ENCODE measurements around the gene ENDOU.

The ENDOU gene

DNA sequence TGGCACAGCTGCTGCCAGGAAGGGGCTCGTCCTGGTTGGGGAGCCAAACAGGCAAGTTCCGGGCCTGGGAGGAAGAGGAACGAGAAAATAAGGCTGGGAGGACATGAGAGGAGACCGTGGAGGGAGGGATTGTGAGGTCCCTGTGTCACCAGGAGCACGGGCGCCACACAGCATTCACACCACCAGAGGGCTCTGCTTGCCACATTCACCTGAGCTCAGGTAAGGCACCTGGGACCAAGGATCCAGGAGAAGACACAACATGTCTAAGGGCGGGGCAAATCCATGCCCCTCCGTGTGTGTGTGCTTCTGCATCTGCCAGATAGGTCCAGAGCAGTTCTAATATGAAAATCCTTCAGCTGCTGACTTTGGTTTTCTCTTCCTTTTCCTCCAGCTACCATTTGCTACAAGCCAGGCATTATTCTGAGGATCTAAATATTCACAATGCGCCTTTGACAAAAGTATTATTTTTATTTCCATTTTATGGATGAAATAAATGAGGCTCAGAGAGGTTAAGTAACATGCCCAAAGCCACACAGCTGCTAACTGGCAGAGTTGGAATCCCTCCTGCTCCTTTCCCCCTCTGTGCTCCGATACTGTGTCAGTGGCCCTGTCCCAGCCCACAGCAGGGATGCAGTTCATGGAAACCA, 18.8 kb upstream of the ENDOU start:
- peak in 1 of 2 donors; percentile 26 for DNase-seq (ENCODE audit: low read depth in 1 of 2, low spot score in 1 of 2)

GRCh38 chr12:47743311-47743860, 18.1 kb upstream of the ENDOU start:
- no peak for DNase-seq (ENCODE audit: low read depth in 1 of 2, low spot score in 1 of 2)

DNA sequence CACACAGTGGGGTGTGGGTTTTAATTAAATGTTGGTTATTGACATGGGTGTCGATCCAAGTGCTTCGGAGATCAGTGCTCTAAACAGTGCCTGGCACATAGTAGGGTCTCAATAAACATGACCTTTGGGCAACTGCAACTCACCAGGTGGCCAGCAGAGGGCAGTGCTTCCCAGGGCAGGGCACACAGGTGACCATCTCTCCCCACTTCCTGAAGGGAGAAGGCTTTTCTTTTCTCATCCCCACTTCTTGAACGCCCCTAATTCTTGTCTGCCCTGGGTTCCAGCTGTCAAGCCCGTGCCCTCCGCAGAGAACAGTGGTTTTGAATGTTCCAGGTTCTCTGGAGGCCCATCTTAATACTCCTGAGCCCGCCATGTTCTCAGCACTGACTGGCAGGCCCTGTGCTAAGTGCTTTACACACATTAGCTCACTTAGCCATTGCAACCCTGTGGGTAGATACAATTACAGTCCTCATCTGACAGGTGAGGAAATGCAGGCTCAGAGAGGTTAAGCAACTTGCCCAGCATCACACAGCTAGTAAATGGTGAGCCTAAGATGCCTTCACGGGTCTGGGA, 17.0 kb upstream of the ENDOU start:
- peak; percentile 59 to 68 for DNase-seq (ENCODE audit: low read depth in 1 of 2, low spot score in 1 of 2)

GRCh38 chr12:47741340-47741703, 16.0 kb upstream of the ENDOU start:
- no peak for DNase-seq (ENCODE audit: low read depth in 1 of 2, low spot score in 1 of 2)

GRCh38 chr12:47740606-47741339, 15.5 kb upstream of the ENDOU start:
- no peak for DNase-seq (ENCODE audit: low read depth in 1 of 2, low spot score in 1 of 2)

- DNase-seq (ENCODE audit: low read depth in 1 of 2, low spot score in 1 of 2) = no peak
Observed at GRCh38 chr12:47739979-47740378, 14.7 kb upstream of the ENDOU start.

GRCh38 chr12:47739297-47739696, 14.0 kb upstream of the ENDOU start:
- no peak for DNase-seq (ENCODE audit: low read depth in 1 of 2, low spot score in 1 of 2)

DNA sequence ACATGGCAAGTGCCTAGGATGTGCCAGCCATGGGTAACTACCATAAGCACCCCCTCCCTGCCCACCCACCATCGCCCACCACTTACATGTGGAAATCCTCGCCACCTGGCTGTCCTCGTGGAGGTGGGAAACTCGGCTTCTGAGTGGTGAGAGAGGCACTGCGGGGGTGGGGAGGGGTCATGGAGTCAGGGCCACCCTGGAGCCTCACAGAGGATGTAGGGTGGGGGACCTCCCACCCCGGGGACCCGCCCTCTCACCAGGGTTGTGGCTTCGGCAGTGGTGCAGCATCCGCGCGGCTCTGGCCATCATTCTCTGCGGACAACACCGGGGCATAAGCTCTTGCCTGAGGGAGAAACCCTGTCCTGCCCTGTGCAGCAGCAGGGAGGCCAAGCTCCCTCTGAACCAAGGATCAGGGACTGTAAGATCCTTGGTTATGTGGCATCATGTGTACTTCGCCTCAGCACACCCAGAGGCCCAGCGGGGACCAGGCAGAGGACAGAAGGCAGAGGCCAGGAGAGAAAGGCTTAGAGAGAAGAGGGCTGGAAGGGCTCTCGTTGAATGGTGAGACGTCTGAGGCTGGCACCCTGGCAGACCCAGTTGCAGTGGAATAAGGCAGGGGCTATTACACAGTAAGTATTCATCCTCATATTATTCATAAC, 12.8 kb upstream of the ENDOU start:
- no peak for DNase-seq (ENCODE audit: low read depth in 1 of 2, low spot score in 1 of 2)

DNA sequence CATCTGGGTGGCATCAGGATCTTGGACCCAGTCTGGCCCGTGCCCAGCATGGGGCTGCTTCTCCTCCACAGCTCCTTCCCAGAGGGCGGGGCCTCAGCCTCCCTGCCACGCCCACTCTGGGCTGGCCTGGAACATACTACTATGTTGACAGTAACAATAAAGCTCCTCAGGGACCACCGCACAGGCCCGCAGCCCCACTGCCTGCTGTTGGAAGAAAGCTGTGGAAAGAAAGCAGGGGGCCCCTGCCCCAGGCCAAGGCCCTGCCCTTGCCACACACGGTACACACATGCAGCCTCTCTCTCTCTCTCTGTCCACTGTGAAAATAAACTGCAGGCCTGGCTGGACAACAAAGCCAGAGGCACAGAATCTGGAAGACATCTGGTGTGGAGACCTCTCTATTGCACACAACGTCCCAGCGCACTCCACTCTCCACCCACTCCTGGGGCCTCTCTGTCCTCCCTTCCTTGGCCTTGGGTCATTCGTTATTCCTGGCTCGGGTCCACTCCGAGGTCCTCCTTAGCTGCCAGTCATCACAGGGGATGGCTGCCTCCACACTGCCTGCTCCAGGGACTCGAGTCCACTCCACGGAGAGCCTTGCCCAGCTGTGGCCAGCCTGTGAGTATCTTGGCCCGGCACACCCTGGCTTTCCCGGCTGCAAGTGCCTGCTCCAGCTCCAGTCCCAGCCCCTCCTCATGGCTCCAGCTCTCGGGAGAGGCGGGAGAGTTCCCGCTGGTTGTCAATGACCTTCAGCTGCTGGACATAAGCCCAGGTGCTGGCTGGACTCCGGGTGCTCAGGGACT, 11.8 kb upstream of the ENDOU start:
- DNase-seq (ENCODE audit: low read depth in 1 of 2, low spot score in 1 of 2) = no peak

- no peak for DNase-seq (ENCODE audit: low read depth in 1 of 2, low spot score in 1 of 2)
Observed at GRCh38 chr12:47736216-47736615, 10.9 kb upstream of the ENDOU start.

DNA sequence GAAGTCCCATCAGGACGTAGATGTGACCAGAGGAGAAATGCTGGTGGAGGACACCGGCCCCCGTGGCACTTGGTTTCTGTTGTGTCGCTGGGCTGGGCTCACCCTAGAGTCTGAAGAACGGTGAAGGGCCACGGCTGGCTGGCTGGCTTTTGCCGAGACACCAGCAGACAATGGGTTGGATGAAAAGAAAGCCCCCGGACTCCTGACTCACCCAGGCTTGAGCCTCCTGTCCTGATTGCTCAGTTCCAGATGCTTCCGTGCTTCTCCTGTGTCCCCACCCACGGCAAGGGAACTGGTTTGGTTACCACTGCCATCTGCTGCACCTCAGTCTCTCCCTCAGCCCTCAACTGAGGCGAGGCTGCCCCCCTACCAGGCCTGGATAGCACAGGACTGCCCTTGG, 10.4 kb upstream of the ENDOU start:
- DNase-seq (ENCODE audit: low read depth in 1 of 2, low spot score in 1 of 2) = no peak

DNA sequence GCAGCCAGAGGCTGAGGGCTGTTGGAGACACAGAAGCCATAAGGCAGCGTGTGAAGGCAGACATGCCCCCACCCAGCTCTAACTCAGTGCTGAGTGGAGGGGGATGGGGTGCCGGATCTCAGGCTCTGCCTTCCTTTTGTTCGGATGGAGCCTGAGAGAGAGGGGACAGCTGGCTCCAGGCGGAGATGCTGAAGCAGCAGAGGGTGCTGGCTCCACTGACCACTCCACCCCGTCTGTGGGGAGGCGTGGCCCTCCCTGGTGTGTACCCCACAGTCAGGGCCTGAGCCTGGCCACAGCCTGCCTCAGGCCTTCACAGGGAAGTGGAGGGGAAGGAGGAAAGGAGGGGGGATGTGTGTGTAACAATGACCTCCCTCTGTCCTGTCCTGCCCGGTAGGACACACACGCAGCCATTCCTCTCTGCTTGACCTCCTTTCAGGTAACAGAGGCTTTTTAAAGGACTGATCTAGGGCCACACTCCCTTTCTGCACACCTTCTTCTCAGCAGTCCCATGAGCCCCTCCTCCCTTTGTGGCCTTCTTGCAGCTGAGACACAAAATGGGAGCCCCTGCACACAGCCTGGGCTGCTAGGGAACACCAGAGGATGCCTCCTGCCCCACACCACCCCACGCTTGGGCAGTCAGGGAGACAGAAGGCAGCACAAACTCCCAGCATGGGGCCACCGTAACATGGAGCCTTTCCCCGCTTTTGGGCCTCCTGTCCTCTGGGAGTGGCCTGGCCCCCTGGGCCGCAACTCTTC, 9.6 kb upstream of the ENDOU start:
- no peak for DNase-seq (ENCODE audit: low read depth in 1 of 2, low spot score in 1 of 2)

- no peak for DNase-seq (ENCODE audit: low read depth in 1 of 2, low spot score in 1 of 2)
Observed at GRCh38 chr12:47733142-47733541, 7.9 kb upstream of the ENDOU start.

DNA sequence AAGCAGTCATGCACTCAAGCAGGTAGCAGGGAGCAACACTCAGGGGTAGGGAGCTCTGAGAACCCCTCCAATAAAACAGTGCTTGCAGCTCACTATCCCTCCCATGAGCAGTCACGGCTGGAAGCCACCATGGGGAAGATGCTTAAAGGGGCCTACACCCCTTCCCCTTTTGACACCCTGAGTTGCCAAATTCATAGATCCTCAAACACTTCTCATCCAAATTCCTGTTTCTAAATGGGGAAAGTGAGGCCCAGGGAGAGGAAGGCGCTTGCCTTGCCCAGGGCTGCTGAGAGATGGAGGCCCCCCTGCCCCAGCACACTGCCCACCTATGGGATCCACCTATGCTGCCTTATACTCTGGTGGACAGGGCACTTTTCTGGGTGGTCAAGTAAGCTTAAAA, 7.2 kb upstream of the ENDOU start:
- DNase-seq (ENCODE audit: low read depth in 1 of 2, low spot score in 1 of 2) = no peak

GRCh38 chr12:47731723-47732122, 6.4 kb upstream of the ENDOU start:
- no peak for DNase-seq (ENCODE audit: low read depth in 1 of 2, low spot score in 1 of 2)

DNA sequence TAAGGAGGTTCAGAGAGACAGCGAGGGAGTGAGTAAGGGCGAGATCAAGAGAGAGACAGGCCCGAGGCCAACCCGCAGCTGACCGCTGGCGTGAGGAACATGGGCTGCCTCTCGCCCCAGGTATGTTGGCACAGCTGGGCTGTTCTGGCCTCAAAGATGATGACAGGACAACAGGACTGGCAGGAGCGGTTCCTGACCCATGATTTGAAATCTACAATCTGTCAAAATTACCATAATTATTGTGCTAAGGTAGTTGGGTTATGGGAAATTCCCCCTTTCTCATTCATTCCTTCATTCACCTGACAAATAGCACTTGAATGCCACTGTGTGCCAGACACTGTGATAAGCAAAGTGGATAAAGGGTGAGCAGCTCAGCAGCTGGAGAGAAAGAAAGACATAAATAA, 5.1 kb upstream of the ENDOU start:
- DNase-seq (ENCODE audit: low read depth in 1 of 2, low spot score in 1 of 2) = no peak

DNA sequence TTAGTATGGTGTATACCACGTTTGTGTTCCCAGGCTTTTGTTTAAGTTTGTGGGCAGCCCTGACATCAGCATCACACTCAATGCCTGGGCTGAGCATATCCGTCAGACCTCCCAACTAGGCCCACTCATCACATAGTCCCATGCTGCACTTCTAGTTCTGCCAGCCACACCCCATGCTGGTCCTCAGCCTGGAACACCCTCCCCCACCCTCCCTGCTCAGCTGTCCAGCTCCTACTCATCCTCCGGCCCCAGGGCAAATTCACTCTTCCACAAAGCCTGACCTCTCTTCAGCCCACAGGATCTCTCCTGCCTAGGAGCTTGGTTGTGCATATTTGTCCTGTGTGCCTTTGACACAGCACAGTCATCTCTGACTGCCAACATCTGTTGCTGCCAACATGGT, 3.9 kb upstream of the ENDOU start:
- no peak for DNase-seq (ENCODE audit: low read depth in 1 of 2, low spot score in 1 of 2)

DNA sequence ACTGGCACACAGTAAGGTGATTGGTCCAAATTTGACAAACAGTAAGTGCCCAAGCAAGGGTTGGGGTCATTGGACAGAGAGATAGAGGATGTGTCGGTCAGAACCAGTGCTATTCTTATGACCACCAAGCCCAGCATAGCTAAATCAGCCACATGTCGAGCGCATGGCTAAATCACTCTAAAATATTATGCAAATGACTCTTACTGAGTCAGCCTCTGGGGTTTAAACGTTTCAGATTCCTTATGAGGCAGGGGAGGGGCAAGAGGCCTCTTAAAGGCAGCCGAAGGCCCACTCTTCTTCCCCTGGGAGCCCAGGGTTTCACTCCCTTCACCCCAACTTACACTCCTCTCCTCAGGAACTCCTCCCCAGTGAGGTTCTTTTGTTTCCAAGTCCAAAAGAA, 603 bp upstream of the ENDOU start:
- DNase-seq (ENCODE audit: low read depth in 1 of 2, low spot score in 1 of 2) = no peak

DNA sequence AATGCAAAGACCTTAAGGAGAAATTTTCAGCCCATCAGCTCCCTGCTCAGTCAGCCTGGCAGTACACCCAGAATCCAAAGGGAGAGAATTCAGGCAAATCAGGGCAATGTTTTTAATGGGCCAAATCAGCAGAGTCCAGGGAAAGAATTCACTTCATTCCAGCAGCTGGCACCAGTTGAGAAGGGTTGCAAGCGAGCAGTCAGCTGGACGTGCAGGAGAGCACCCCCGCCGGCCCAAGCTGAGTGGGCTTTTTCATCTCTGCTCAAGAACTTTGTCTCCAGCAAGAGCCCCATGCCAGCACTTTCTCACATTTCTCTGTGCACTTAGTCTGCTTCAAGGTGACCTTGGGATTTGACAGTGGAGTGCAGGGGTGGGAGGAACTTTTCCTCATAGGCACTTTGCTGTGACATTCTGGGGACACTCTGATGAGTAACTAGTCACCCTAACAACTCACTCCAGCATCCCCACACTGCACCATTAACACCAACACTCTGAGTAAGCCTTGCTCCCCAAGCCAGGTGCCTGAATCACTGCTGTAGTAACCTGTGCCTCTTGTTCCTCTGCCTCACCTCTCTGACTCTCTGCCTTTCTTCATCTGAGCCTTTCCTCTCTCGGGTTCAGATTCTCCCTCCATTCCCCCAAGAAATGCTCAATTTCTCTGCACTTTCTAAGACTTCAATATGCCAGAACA, 2.2 kb downstream of the ENDOU start:
- DNase-seq (ENCODE audit: low read depth in 1 of 2, low spot score in 1 of 2) = no peak
